Kidney (tissue), 14 donors: ENCODE results near the gene GALNT11. TPM values are rescaled to one million over a fixed set of nuclear protein-coding genes. Genes with fewer than 3 reads are reported as not detected.

ENCODE experiments used
- DNase-seq, 5 donors: peaks; one replicate each; pipeline ENCODE4 v3.0.0-alpha.2; 2013 to 2020
- FAIRE-seq: peaks from 2 replicates; lab custom pipeline; 2012; peaks lifted over from hg19 to GRCh38; lab: Jason Lieb, UNC
- H3K27ac ChIP-seq, 2 donors: one replicate each; pipeline ENCODE4 v1.7.0; 2013; ENCODE audit warnings: low read depth in 2 of 2, low read length in 2 of 2, inconsistent platforms in 1 of 2
- H3K27me3 ChIP-seq: one replicate; pipeline ENCODE4 v1.7.1; 2013; ENCODE audit warnings: low read length, inconsistent platforms; ENCODE audit not compliant: control insufficient read depth, insufficient read depth
- H3K36me3 ChIP-seq, 3 donors: one replicate each; pipeline versions ENCODE4 v1.7.0 to v1.7.1; 2013; ENCODE audit warnings: low read length in 3 of 3, control low read depth in 1 of 3, inconsistent platforms in 1 of 3; ENCODE audit not compliant: insufficient read depth in 3 of 3, control insufficient read depth in 2 of 3
- H3K4me1 ChIP-seq, 3 donors: one replicate each; pipeline versions ENCODE4 v1.7.0 to v1.7.1; 2013; ENCODE audit warnings: low read length in 3 of 3, inconsistent platforms in 1 of 3, low read depth in 1 of 3; ENCODE audit not compliant: control insufficient read depth in 2 of 3, insufficient read depth in 2 of 3
- H3K4me3 ChIP-seq, 3 donors: one replicate each; pipeline versions ENCODE4 v1.7.0 to v1.8.1; 2013; ENCODE audit warnings: low read length in 3 of 3, control low read depth in 1 of 3, inconsistent platforms in 1 of 3
- H3K9ac ChIP-seq, 3 donors: one replicate each; pipeline versions ENCODE4 v1.7.0 to v1.7.1; 2013; ENCODE audit warnings: low read length in 3 of 3, control low read depth in 1 of 3, inconsistent platforms in 1 of 3
- H3K9me3 ChIP-seq, 3 donors: one replicate each; pipeline versions ENCODE4 v1.7.0 to v1.7.1; 2013; ENCODE audit warnings: low read length in 3 of 3, control low read depth in 1 of 3, inconsistent platforms in 1 of 3; ENCODE audit not compliant: control insufficient read depth in 2 of 3, insufficient read depth in 1 of 3
- CTCF ChIP-seq: IDR thresholded peaks from 3 replicates; pipeline ENCODE4 v1.5.1; 2012; ENCODE audit warnings: mild to moderate bottlenecking, moderate library complexity, borderline replicate concordance; ENCODE audit not compliant: insufficient read depth; ENCODE audit errors: extremely low read depth
- intact Hi-C: fragments of 100-400 bp; cut with DNase I; formaldehyde crosslinking; loops from one replicate; pipeline ENCODE4 v1.11.1; 2022
- polyA plus RNA-seq: library from polyadenylated mRNA; stranded (reverse); fragments of 350-450 nt; fragmentation: Illumina TruSeq; extraction: RNeasy Lipid Tissue Mini Kit (QIAGEN cat#74804); gene quantifications from one replicate; pipeline ENCODE4 v1.2.3, GENCODE V29; 2014; ENCODE audit warnings: low read depth, low replicate concordance; ENCODE audit not compliant: insufficient read depth
- total RNA-seq: library from RNA; stranded (reverse); fragmentation: NEBNext Ultra II Directional; extraction: Animal tissue kit (Norgen Biotek cat#: 25700); gene quantifications from one replicate; pipeline ENCODE4 v1.2.1, GENCODE V29; 2021
- donor health status: control.
- donor health status: control.
- donor health status: control.
- donor health status: control.
- donor health status: control.
- donor health status: DM: yes; HTN: yes; CAD: no.
- donor health status: Normal renal cell carcinoma (clear cell type).

GALNT11 gene
- total and polyA plus RNA-seq, 2 donors from 2014 or later, result 86.3 to 116 TPM

- no peaks in the 10 kb centered on the region for H3K27me3 ChIP-seq
- H3K9ac ChIP-seq, result no peak overlapping the region
- H3K36me3 ChIP-seq, result peaks cover 7 to 33% (median 11%) of the 10 kb centered on the region in 3 donors
- FAIRE-seq, result no peak
- H3K4me1 ChIP-seq, result no peaks in the 10 kb centered on the region
- TF ChIP-seq CTCF, result no peak
- peak in 1 of 5 donors; percentile 18 for DNase-seq
- intact Hi-C loops, result no loop called here
- no peak overlapping the region for H3K27ac ChIP-seq
- no peaks in the 10 kb centered on the region for H3K9me3 ChIP-seq
- no peak overlapping the region for H3K4me3 ChIP-seq
These were observed 112.1 kb downstream of the GALNT11 start for GRCh38 chr7:152137476-152138025.

- intact Hi-C loops, result no loop called here
- FAIRE-seq (no peak), DNase-seq (no peak)
These were observed 114.6 kb downstream of the GALNT11 start for GRCh38 chr7:152140067-152140466.

GRCh38 chr7:152140560-152140959, 115.1 kb downstream of the GALNT11 start:
- H3K27me3 ChIP-seq, result no peaks in the 10 kb centered on the region
- FAIRE-seq, result no peak
- no peaks in the 10 kb centered on the region for H3K9me3 ChIP-seq
- intact Hi-C loops, result no loop called here
- no peak for TF ChIP-seq CTCF
- no peaks in the 10 kb centered on the region for H3K4me1 ChIP-seq
- no peak overlapping the region for H3K27ac ChIP-seq
- no peak overlapping the region for H3K4me3 ChIP-seq
- H3K36me3 ChIP-seq, result peaks cover 9 to 53% (median 29%) of the 10 kb centered on the region in 3 donors
- H3K9ac ChIP-seq, result no peak overlapping the region
- no peak for DNase-seq

More at GRCh38 chr7:152140067-152140466, 114.6 kb downstream of the GALNT11 start:
- TF ChIP-seq CTCF, result no peak
- Histone ChIP-seq H3K36me3 (peaks cover 9 to 50% (median 25%) of the 10 kb centered on the region in 3 donors), H3K27me3 (no peaks in the 10 kb centered on the region), H3K27ac (no peak overlapping the region), H3K4me1 (no peaks in the 10 kb centered on the region), H3K4me3 (no peak overlapping the region), H3K9me3 (no peaks in the 10 kb centered on the region), H3K9ac (no peak overlapping the region)
